Loucy (cell line): ENCODE measurements around the gene VSTM2L.

Experiments used
- H2AFZ ChIP-seq: fragments of 200-600 bp; sonication (generic); 2 replicates; pipeline ENCODE4 v1.6.0; 2016; ENCODE audit warnings: antibody characterized with exemption, mild to moderate bottlenecking, low read length, moderate library complexity
- H3F3A ChIP-seq: fragments of 200-600 bp; 2 replicates; pipeline ENCODE4 v1.6.0; 2016; ENCODE audit warnings: antibody characterized with exemption, low read depth, mild to moderate bottlenecking
- H3K27me3 ChIP-seq: fragments of 200-600 bp; sonication (generic); 2 replicates; pipeline ENCODE4 v1.6.1; 2014; ENCODE audit warnings: low read length, mild to moderate bottlenecking; ENCODE audit not compliant: insufficient read depth, poor library complexity, severe bottlenecking
- H3K36me3 ChIP-seq: fragments of 200-600 bp; sonication (generic); 2 replicates; pipeline ENCODE4 v1.6.1; 2016; ENCODE audit warnings: low read length; ENCODE audit not compliant: insufficient read depth
- H3K4me1 ChIP-seq: fragments of 200-600 bp; sonication (generic); 2 replicates; pipeline ENCODE4 v1.5.1; 2014; ENCODE audit warnings: low read length, mild to moderate bottlenecking; ENCODE audit not compliant: insufficient read depth, poor library complexity, severe bottlenecking
- H3K4me2 ChIP-seq: fragments of 200-600 bp; sonication (generic); 2 replicates; pipeline ENCODE4 v1.6.0; 2014; ENCODE audit warnings: antibody characterized with exemption, low read length, low read depth, mild to moderate bottlenecking; ENCODE audit not compliant: poor library complexity, severe bottlenecking
- H3K4me3 ChIP-seq: fragments of 200-600 bp; sonication (generic); 2 replicates; pipeline ENCODE4 v1.5.1; 2014; ENCODE audit warnings: low read length, mild to moderate bottlenecking, mixed read lengths; ENCODE audit not compliant: poor library complexity, severe bottlenecking
- H3K79me2 ChIP-seq: fragments of 200-600 bp; sonication (generic); 2 replicates; pipeline ENCODE4 v1.6.1; 2014; ENCODE audit warnings: low read length; ENCODE audit not compliant: insufficient read depth
- H3K9ac ChIP-seq: fragments of 200-600 bp; sonication (generic); 2 replicates; pipeline ENCODE4 v1.6.0; 2014; ENCODE audit warnings: mild to moderate bottlenecking, low read depth, low read length, moderate library complexity; ENCODE audit not compliant: poor library complexity, severe bottlenecking
- H3K9me2 ChIP-seq: fragments of 200-600 bp; sonication (generic); replicated peaks from 2 replicates; pipeline ENCODE4 v1.6.1; 2016; ENCODE audit warnings: low read depth, low read length, mixed read lengths
- H3K9me3 ChIP-seq: fragments of 200-600 bp; sonication (generic); 2 replicates; pipeline ENCODE4 v1.6.1; 2014; ENCODE audit warnings: mild to moderate bottlenecking, antibody characterized with exemption, low read length, low read depth; ENCODE audit not compliant: insufficient read depth
- H4K20me1 ChIP-seq: fragments of 200-600 bp; sonication (generic); 2 replicates; pipeline ENCODE4 v1.6.0; 2014; ENCODE audit warnings: antibody characterized with exemption, low read length, mild to moderate bottlenecking; ENCODE audit not compliant: insufficient read depth, poor library complexity, severe bottlenecking
- CTCF ChIP-seq: fragments of 200-600 bp; sonication (generic); conservative IDR thresholded peaks from 2 replicates; pipeline ENCODE4 v1.5.1; 2014; ENCODE audit warnings: mild to moderate bottlenecking, antibody characterized with exemption, low read length
- EZH2phosphoT487 ChIP-seq: fragments of 200-600 bp; IDR thresholded peaks from 2 replicates; pipeline ENCODE4 v1.6.1; 2018; ENCODE audit warnings: antibody characterized with exemption, mild to moderate bottlenecking, moderate library complexity, borderline replicate concordance

VSTM2L gene

GRCh38 chr20:37972256-37973058, 69.5 kb downstream of the VSTM2L start:
- Histone ChIP-seq H3K9me3 (no peaks in the 10 kb centered on the region), H3F3A (no peaks in the 10 kb centered on the region), H3K4me1 (no peaks in the 10 kb centered on the region), H3K79me2 (no peaks in the 10 kb centered on the region), H3K4me3 (no peak overlapping the region), H3K27me3 (no peaks in the 10 kb centered on the region), H3K9me2 (no peaks in the 10 kb centered on the region), H3K36me3 (no peaks in the 10 kb centered on the region), H4K20me1 (no peaks in the 10 kb centered on the region), H2AFZ (no peak overlapping the region), H3K9ac (no peak overlapping the region), H3K4me2 (no peak overlapping the region)
- TF ChIP-seq CTCF (no peak), EZH2phosphoT487 (no peak)

- H4K20me1 ChIP-seq: no peaks in the 10 kb centered on the region
- H3K9me2 ChIP-seq: no peaks in the 10 kb centered on the region
- H3K36me3 ChIP-seq: no peaks in the 10 kb centered on the region
- H3K9ac ChIP-seq: no peak overlapping the region
- no peaks in the 10 kb centered on the region for H3K4me1 ChIP-seq
- H3K4me2 ChIP-seq: no peak overlapping the region
- H2AFZ ChIP-seq: no peak overlapping the region
- H3K4me3 ChIP-seq: no peak overlapping the region
- no peaks in the 10 kb centered on the region for H3K27me3 ChIP-seq
- H3K9me3 ChIP-seq: no peaks in the 10 kb centered on the region
- no peaks in the 10 kb centered on the region for H3K79me2 ChIP-seq
- H3F3A ChIP-seq: no peaks in the 10 kb centered on the region
- TF ChIP-seq EZH2phosphoT487 (no peak), CTCF (no peak)
Observed at GRCh38 chr20:37973059-37973910, 70.4 kb downstream of the VSTM2L start.

- H3K27me3 ChIP-seq: no peaks in the 10 kb centered on the region
- H3K9me3 ChIP-seq: no peaks in the 10 kb centered on the region
- H3K4me2 ChIP-seq: no peak overlapping the region
- H3K4me1 ChIP-seq: no peaks in the 10 kb centered on the region
- no peaks in the 10 kb centered on the region for H3K79me2 ChIP-seq
- H3K9me2 ChIP-seq: no peaks in the 10 kb centered on the region
- TF ChIP-seq CTCF (no peak), EZH2phosphoT487 (no peak)
- peaks cover 2% of the 10 kb centered on the region; the same call in 1 of the 2 replicates for H3K36me3 ChIP-seq
- H2AFZ ChIP-seq: no peak overlapping the region
- no peak overlapping the region for H3K4me3 ChIP-seq
- no peak overlapping the region for H3K9ac ChIP-seq
- no peaks in the 10 kb centered on the region for H4K20me1 ChIP-seq
- H3F3A ChIP-seq: no peaks in the 10 kb centered on the region
Observed at GRCh38 chr20:37976887-37977286, 74.0 kb downstream of the VSTM2L start.
